Activated naive CD4-positive, alpha-beta T cell treated with anti-CD3 and anti-CD28 coated beads, Interleukin-2, amount 50 U/mL, for 72 hours (primary cell): ENCODE results near the gene MACO1. TPM values are rescaled to one million over a fixed set of nuclear protein-coding genes. Genes with fewer than 3 reads are reported as not detected.
A peak's percentile ranks its signal among the peaks of the same experiment; 100 is the strongest.
"Not testable (repeated sequence)": the region's sequence is repeated elsewhere in the genome, so short reads cannot be mapped to it uniquely, and the experiment has no call there.

Experiments used
- ATAC-seq, 2 donors: fragments of 150-1000 bp; cut with Tn5 transposase; 2 replicates each; pipeline ENCODE4 v1.10.0; 2021; ENCODE audit warnings: mild to moderate bottlenecking in 2 of 2, moderate library complexity in 2 of 2
- DNase-seq, 2 donors: peaks; one replicate each; pipeline ENCODE4 v3.0.0; 2021 to 2022; ENCODE audit warnings: low spot score in 2 of 2
- H3K27ac Mint-ChIP-seq, 2 donors: one replicate each; pipeline ENCODE4 v1.8.0; 2022; ENCODE audit warnings: mild to moderate bottlenecking in 2 of 2, mixed read lengths in 2 of 2
- H3K36me3 Mint-ChIP-seq, 2 donors: one replicate each; pipeline ENCODE4 v1.8.0; 2022; ENCODE audit warnings: mixed read lengths in 2 of 2
- H3K9me3 Mint-ChIP-seq, 2 donors: one replicate each; pipeline ENCODE4 v1.8.0; 2022; ENCODE audit warnings: mixed read lengths in 2 of 2
- total RNA-seq, 2 donors: library from RNA; stranded (reverse); gene quantifications; one replicate each; pipeline ENCODE4 v1.2.3, GENCODE V29; 2022

MACO1 gene
- total RNA-seq, 2 donors from 2014 or later = 14.3 to 19.7 TPM

DNA sequence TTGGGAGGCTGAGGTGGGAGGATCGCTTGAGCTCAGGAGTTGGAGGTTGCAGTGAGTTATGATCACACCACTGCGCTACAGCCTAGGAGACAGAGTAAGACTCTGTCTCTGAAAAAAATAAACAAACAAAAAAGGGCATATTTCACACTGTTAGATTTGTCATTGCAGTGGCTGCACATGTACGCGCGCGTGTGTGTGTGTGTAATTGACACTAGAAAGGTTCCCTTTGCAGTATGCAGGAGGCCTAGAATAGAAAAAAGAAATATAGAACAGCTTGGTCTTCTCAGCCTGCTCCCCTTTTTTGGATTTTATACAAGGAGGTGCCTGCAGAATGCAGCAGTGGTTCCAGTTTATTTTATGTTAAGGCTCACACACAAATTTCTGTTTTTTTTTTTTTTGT is 8.6 kb downstream of the MACO1 start:
- ATAC-seq (no peak), DNase-seq (no peak)
- Mint-ChIP-seq H3K36me3 (peaks cover 0 to 8% of the 10 kb centered on the region in 2 donors), H3K27ac (no peak overlapping the region), H3K9me3 (no peaks in the 10 kb centered on the region)

DNA sequence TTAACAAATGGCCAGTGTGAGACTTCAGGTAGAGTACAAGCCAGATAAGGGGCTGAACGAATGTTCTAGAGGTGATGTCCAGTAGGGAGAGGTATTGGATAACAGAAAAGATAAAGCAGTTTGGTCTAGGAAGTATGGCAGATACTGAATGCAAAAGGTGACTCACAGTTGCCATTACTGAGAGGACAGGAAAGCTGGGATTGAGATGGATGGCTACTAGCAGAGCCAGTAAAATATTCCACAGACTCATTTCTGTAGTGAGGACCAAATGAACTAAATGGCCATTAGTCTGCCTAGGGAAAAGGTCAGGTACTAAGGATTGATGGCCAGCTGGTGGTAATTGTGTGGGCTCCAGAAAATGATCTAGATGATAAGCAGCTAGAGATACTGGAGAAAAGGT is 11.5 kb downstream of the MACO1 start:
- DNase-seq (no peak), ATAC-seq (peak in 1 of 2 donors; percentile 67)
- Mint-ChIP-seq H3K36me3 (peaks cover 0 to 8% of the 10 kb centered on the region in 2 donors), H3K9me3 (no peaks in the 10 kb centered on the region), H3K27ac (peak overlapping the region in 1 of 2 donors; percentile 52)

DNA sequence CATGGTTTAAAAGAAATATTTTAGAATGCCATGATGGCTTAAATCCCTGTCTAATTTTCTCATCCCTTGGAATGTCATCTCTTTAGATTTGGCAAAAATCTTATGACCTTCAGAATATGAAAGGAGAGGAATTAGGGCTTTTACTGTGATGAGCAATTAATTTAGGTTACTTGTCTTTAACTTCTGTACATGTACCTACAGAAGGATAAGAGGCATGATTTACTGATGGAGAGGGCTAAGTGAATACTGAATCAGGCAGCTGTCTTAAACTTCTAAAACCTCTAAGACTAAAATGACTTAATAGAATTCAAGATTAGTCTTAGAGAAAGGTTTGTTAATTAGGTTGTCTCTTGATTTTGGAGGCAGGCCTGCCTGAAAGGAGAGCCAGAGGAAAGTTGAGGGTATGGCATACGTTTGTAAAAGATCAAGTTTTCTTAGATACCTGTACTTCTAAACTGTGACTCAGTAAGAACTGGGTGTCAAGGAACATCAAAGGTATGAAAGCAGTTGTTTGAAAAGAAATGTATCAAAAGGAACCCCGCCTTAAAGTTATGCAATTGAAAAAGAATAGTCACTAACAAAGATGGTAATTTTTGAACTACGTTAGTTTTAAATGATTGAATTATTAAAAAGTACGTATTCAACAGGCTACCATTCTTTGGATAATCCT is 12.5 kb downstream of the MACO1 start:
- Mint-ChIP-seq H3K27ac (peak overlapping the region in 1 of 2 donors; percentile 3), H3K9me3 (no peaks in the 10 kb centered on the region), H3K36me3 (peaks cover 0 to 13% of the 10 kb centered on the region in 2 donors)
- DNase-seq (no peak), ATAC-seq (peak in 1 of 2 donors; percentile 63)

DNA sequence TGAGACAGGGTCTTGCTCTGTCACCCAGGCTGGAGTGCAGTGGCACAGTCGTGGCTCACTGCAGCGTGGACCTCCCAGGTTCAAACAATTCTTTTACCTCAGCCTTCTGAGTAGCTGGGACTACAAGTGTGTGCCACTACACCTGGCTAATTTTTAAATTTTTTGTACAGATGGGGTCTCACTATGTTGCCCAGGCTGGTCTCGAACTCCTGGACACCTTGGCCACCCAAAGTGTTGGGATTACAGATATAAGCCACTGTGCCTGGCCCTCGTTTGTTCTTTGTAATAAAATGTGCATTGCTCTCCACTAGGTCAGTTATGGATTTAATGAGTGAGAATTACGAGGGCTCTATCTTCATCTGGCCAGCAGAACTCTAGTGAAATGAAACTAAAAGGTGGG is 13.9 kb downstream of the MACO1 start:
- DNase-seq, H3K27ac Mint-ChIP-seq, ATAC-seq, H3K9me3 Mint-ChIP-seq: not testable (repeated sequence)
- peaks cover 0 to 13% of the 10 kb centered on the region in 2 donors for H3K36me3 Mint-ChIP-seq

DNA sequence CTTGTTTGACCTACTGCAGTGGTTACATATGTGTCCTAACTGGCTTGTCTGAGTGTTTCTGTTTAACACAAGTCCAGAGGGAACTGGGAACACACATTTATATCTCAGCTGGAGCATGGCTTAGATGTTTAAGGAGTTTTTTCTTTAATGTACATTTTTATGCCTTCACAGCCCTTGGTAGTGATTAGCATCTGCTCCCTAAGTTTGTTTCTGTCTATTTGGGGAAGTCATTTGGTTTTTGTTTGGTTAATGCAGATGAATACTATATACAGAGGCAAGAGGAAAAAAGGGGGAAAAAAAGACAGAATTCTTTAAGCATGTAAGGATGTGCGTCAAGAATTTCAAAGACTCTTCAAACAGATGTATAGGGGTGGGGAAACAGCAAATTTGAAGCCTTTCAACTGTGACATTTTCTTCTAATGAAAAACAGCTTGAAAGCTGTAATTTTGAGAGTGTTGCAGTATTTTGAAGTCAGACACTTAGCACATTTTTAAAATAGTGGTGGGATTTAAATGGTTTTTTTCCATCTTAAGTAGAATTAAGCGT is 15.4 kb downstream of the MACO1 start:
- Mint-ChIP-seq H3K9me3 (no peaks in the 10 kb centered on the region), H3K36me3 (peaks cover 0 to 13% of the 10 kb centered on the region in 2 donors), H3K27ac (peak overlapping the region in 1 of 2 donors; percentile 58)
- no peak for DNase-seq
- ATAC-seq = no peak

DNA sequence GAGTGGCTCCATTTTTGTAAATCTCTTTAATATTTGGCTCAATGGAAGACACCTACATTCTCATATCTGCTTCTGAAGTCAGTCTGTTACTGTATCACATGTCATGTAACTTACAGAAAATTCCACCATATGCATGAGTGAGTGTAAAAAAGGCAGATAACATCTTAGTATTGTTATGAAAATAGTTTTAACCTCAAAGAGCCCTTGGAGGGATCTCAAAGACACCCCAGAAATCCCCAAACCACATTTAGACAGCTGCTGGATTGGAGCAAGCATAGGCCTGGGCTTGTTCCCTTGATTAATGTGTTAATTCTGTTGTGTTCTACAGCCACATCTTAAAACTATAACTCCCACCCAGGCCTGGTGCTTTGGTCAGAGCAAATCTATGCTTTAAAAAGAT is 16.9 kb downstream of the MACO1 start:
- Mint-ChIP-seq H3K36me3 (peaks cover 0 to 13% of the 10 kb centered on the region in 2 donors), H3K27ac (peak overlapping the region in 1 of 2 donors; percentile 84), H3K9me3 (no peaks in the 10 kb centered on the region)
- DNase-seq (no peak), ATAC-seq (peak; percentile 86 to 96)

DNA sequence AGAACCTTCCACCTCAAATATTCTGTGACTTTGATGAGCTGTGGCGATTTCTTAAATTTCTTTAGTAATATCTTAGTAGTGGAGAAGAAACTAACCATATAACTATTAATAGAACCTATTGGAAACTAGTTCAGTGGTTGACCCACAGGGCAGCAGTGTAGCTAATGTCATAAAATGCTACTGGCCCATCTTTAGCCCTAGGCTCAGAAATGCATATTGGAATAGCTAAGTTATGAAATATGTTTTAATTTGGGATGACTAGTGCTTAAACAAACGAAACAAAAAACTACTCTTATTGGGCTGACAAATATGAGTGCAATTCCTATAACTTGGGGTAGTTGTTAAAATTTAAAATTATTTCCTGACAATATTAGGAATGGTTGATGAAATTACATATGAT is 20.2 kb downstream of the MACO1 start:
- no peak for DNase-seq
- H3K27ac Mint-ChIP-seq = no peak overlapping the region
- no peak for ATAC-seq
- H3K9me3 Mint-ChIP-seq = no peaks in the 10 kb centered on the region
- H3K36me3 Mint-ChIP-seq = peaks cover 0 to 5% of the 10 kb centered on the region in 2 donors

DNA sequence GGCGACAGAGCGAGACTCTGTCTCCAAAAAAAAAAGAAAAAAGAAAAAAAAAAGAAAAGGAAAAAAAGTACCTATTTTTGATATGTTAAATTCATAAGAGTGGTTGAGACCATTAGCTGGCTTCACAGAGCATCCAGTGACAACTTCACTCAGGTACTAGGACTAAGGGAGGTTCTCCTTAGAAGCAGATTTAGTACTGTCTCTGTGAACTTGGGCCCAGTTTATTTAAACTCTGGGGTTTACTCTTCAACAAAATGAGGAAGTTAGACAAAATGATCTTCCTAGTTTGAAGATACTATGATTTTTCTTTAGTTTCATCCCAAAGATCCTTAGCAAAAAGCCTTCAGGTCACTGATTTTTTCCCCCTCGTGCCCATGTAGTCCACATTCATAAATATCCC is 21.2 kb downstream of the MACO1 start:
- Mint-ChIP-seq H3K27ac (no peak overlapping the region), H3K9me3 (no peaks in the 10 kb centered on the region), H3K36me3 (peaks cover 0 to 5% of the 10 kb centered on the region in 2 donors)
- DNase-seq (no peak), ATAC-seq (no peak)

DNA sequence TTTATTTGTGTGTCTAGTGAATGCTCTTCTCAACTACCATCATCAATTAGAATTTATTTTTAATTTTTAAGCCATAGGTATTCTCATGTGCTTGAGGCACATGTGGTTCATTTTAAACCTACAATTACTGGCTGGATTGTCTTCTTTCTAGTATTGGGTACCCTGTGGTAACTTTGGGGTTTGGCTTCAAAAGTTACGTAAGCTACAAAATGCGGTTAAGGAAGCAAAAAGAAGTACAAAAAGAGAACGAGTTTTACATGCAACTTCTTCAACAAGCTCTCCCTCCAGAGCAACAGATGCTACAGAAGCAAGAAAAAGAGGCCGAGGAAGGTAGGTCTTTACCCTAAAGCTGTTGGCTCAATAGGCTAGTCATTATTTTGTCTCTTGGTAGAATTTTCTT is 25.8 kb downstream of the MACO1 start:
- Mint-ChIP-seq H3K27ac (no peak overlapping the region), H3K36me3 (peaks cover 6 to 20% of the 10 kb centered on the region in 2 donors), H3K9me3 (no peaks in the 10 kb centered on the region)
- ATAC-seq (no peak), DNase-seq (no peak)

DNA sequence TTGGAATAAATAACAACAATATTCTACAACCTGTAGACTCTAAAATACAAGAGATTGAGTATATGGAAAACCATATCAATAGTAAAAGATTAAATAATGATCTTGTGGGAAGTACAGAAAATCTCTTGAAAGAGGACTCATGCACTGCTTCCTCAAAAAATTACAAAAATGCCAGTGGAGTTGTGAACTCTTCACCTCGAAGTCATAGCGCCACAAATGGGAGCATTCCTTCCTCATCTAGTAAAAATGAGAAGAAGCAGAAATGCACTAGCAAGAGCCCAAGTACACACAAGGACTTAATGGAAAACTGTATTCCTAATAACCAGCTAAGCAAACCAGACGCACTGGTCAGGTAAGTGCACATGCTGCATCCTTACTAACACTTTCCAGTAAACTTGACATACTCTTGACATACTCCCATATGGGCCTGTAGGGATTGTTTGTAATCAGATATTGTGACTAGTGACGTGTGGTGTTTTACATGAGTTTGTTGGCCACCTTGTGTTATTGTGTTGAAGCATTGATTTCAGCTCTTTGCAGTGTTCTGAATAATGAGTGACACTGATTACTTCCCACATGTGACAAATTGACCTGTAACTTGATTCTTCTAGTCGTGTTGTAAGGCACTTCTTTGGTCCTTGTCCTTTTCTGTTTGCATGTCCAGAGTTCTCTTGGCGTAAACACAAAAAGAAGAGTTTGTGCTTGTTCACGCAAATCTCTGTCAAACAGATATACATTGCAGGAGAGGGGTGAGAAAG is 28.0 kb downstream of the MACO1 start:
- H3K9me3 Mint-ChIP-seq = no peaks in the 10 kb centered on the region
- DNase-seq (no peak), ATAC-seq (no peak)
- peaks cover 6 to 20% of the 10 kb centered on the region in 2 donors for H3K36me3 Mint-ChIP-seq
- H3K27ac Mint-ChIP-seq = no peak overlapping the region

DNA sequence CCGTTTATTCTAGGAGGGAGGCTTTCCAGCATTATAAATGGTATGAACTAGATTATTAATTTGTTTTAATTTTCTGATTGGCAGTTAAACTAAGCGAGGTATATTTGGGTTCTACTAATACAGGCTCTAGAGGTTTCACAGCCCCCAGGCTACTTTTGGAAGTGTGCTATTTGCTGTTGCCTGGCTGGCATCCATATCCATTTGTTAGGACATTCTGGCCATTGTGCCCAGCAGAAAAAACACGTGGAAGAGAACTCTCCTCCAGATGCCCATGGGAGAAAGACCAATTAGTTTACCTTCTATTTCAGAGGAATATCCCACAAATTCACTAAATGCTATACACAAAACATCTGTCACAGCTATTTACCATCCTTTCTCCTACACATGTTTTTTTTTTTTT is 29.3 kb downstream of the MACO1 start:
- peaks cover 6 to 20% of the 10 kb centered on the region in 2 donors for H3K36me3 Mint-ChIP-seq
- ATAC-seq = no peak
- no peaks in the 10 kb centered on the region for H3K9me3 Mint-ChIP-seq
- DNase-seq = no peak
- no peak overlapping the region for H3K27ac Mint-ChIP-seq

DNA sequence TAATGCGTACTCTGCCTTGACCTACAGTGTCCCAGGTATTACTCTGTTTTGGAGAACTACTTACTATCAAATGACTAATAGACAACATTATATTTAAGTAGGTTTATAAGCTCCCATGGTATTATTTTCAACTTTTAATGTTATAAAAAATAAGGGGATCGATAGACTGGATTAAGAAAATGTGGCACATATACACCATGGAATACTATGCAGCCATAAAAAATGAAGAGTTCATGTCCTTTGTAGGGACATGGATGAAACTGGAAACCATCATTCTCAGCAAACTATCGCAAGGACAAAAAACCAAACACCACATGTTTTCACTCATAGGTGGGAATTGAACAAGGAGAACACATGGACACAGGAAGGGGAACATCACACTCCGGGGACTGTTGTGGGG is 30.1 kb downstream of the MACO1 start:
- not testable (repeated sequence) for DNase-seq, H3K9me3 Mint-ChIP-seq, ATAC-seq, H3K27ac Mint-ChIP-seq
- peaks cover 6 to 24% of the 10 kb centered on the region in 2 donors for H3K36me3 Mint-ChIP-seq

DNA sequence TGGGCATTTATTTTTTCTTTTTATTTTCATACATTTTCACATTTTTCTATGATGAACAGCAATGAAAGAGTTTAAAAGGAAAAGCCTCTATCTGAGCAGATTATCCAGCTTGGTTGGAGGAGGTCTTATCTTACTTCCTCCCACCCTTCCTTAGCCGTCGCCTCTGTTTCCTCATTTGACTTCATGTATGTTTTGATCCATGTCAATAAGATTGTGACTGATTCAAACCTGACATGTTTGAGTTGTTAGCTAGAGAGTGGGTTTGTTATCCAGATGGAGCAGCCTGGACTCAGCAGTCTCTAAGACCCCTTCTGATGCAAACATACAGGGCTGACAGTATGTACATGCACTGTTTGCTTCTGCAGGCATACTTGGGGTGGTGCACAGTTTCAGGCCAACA is 31.2 kb downstream of the MACO1 start:
- DNase-seq (no peak), ATAC-seq (no peak)
- no peak overlapping the region for H3K27ac Mint-ChIP-seq
- H3K9me3 Mint-ChIP-seq = no peaks in the 10 kb centered on the region
- peaks cover 6 to 26% of the 10 kb centered on the region in 2 donors for H3K36me3 Mint-ChIP-seq

DNA sequence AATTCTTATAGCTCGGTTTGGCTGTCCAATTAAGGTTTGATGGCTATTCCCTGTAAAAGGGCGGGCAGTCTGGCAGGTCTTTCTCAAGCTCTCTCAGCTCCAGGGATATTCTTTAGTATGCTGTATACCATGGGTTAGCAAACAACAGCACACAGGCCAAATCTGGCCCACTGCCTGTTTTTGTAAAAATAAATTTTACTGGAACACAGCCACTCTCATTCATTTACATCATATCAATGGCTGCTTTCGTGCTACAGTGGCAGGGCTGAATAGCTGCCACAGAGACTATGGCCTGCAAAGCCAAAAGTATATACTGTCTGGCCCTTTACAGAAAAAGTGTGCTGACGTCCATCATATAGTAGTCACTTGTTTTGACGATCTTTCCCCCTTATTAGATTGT is 32.0 kb downstream of the MACO1 start:
- Mint-ChIP-seq H3K27ac (no peak overlapping the region), H3K36me3 (peaks cover 6 to 31% of the 10 kb centered on the region in 2 donors), H3K9me3 (no peaks in the 10 kb centered on the region)
- no peak for DNase-seq
- ATAC-seq = no peak

DNA sequence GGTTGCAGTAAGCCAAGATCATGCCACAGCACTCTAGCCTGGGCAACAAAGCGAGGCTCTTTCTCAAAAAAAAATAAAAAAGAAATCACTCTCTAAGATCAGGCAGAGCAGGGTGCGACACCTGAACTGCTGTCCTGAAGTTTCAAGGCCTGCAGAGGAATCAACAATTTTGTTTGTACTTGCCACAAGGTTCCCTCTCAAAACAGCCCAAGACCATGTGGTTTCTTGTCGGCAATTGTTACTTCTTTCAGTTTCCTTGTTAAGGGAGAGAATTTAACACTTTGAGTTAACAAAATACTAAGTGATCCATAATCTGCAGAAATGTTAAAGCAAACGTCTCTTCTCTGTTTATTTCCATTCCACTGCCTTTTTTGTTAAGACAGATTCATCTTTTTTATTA is 36.5 kb downstream of the MACO1 start:
- DNase-seq (no peak), ATAC-seq (peak; percentile 39 to 63)
- H3K27ac Mint-ChIP-seq = peak overlapping the region in 1 of 2 donors; percentile 32
- H3K36me3 Mint-ChIP-seq = peaks cover 0 to 30% of the 10 kb centered on the region in 2 donors
- no peaks in the 10 kb centered on the region for H3K9me3 Mint-ChIP-seq

DNA sequence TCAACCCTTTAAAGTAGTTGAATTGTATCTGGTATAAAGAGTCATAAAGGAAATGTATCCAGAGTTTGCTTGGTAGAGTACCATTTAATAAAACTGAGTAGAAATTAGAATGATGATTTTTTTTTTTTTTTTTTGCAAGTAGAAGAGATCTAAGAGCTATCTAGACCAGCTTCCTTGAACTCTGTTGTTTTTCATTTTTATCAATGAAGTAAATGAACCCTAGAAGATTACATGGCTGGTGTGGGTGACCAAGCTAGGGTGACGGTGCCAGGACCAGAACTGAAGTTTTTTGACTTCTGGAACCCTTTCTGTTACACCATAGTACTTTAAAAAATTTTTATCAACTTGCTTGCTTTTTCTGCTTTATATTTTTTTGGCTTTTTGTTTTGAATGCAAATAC is 36.9 kb downstream of the MACO1 start:
- ATAC-seq (no peak), DNase-seq (no peak)
- Mint-ChIP-seq H3K36me3 (peaks cover 0 to 30% of the 10 kb centered on the region in 2 donors), H3K9me3 (no peaks in the 10 kb centered on the region), H3K27ac (peak overlapping the region; percentile 21 to 32)

DNA sequence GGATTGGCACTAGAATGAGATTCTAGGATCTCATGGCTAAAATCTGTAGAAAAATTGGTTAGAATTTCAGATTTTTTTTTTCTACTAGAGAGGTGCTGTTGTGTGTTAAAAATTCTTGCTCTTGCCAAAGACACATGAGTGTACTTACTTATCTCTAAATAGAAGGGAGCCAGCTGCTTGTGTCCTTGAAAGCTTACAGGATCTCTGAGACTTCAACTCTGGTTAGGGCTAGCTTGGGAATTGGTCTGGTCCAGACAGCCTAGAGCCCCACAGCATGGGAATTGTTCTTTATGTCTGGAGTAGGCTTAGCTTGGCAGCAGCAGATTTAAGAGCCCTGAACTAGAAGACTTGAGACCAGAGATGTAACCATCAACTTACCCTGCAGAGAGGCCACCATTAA is 37.3 kb downstream of the MACO1 start:
- Mint-ChIP-seq H3K36me3 (peaks cover 0 to 30% of the 10 kb centered on the region in 2 donors), H3K9me3 (no peaks in the 10 kb centered on the region), H3K27ac (peak overlapping the region in 1 of 2 donors; percentile 21)
- ATAC-seq = no peak
- DNase-seq = no peak
